OCI-LY3 (cell line): ENCODE data around the gene DAPP1.

Experiments used
- H2AFZ ChIP-seq: fragments of 200-600, 300-600 bp; shearing (Covaris generic); 2 replicates; pipeline ENCODE4 v1.6.0; 2014; ENCODE audit warnings: antibody characterized with exemption, low read depth, low read length
- H3K27ac ChIP-seq: fragments of 200-600, 300-600 bp; sonication (generic); 2 replicates; pipeline ENCODE4 v1.5.1; 2014; ENCODE audit warnings: mild to moderate bottlenecking, low read length, moderate library complexity, mixed read lengths
- H3K27me3 ChIP-seq: fragments of 200-600, 300-600 bp; sonication (generic); 2 replicates; pipeline ENCODE4 v1.6.1; 2014; ENCODE audit warnings: low read depth, low read length, mixed read lengths
- H3K36me3 ChIP-seq: fragments of 200-600, 300-600 bp; sonication (generic); replicated peaks from 2 replicates; pipeline ENCODE3; 2014; ENCODE audit warnings: low read depth, low read length, mixed read lengths
- H3K4me1 ChIP-seq: fragments of 300-600, 200-600 bp; sonication (generic); 2 replicates; pipeline ENCODE4 v1.6.1; 2014; ENCODE audit warnings: low read length, mixed read lengths
- H3K4me2 ChIP-seq: fragments of 200-600, 300-600 bp; sonication (generic); 2 replicates; pipeline ENCODE4 v1.6.1; 2014; ENCODE audit warnings: low read length, mixed read lengths
- H3K4me3 ChIP-seq: fragments of 300-600, 200-600 bp; sonication (generic); 2 replicates; pipeline ENCODE4 v1.5.1; 2014; ENCODE audit warnings: antibody characterized with exemption, mild to moderate bottlenecking, low read length, moderate library complexity
- H3K79me2 ChIP-seq: fragments of 300-600, 200-600 bp; shearing (Covaris generic); 2 replicates; pipeline ENCODE4 v1.6.1; 2014; ENCODE audit warnings: mild to moderate bottlenecking, low read length, mixed read lengths
- H3K9ac ChIP-seq: fragments of 300-600, 200-600 bp; shearing (Covaris generic); 2 replicates; pipeline ENCODE4 v1.6.0; 2014; ENCODE audit warnings: mild to moderate bottlenecking, low read length, moderate library complexity
- H3K9me3 ChIP-seq: fragments of 200-600, 300-600 bp; shearing (Covaris generic); 2 replicates; pipeline ENCODE4 v1.6.1; 2014; ENCODE audit warnings: low read length, mixed read lengths; ENCODE audit not compliant: insufficient read depth
- H4K20me1 ChIP-seq: fragments of 200-600, 300-600 bp; sonication (generic); 2 replicates; pipeline ENCODE4 v1.6.1; 2016; ENCODE audit warnings: low read length, mixed read lengths; ENCODE audit not compliant: insufficient read depth
- EZH2phosphoT487 ChIP-seq: fragments of 200-600 bp; shearing (Covaris generic); IDR thresholded peaks from 2 replicates; pipeline ENCODE4 v1.6.1; 2018; ENCODE audit warnings: antibody characterized with exemption, mixed run types, low read depth
- TF ChIP-seq, protein P1 (sequence below): fragments of 200-600, 300-600 bp; sonication (generic); IDR thresholded peaks from 2 replicates; pipeline ENCODE4 v1.5.1; 2014; ENCODE audit warnings: antibody characterized with exemption, low read length, low read depth

Gene DAPP1

DNA sequence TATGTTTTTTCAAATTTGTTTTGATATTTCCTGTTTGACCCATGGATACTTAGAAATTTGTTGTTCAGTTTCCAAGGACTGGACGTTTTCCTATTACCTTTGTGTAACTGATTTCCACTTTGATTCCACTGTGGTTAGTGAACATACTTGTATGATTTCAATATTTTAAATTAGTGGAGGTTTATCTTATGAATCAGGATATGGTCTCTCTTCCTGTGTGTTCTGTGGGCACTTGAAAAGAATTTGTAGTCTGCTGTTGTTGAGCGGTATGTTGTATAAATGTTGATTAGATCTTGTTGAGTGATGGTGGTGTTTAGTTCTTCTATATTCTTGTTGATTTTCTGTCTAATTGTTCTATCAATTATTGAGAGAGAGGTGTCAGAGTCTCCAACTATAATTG is 98.8 kb downstream of the DAPP1 start:
- H3K36me3 ChIP-seq: peaks cover 29% of the 10 kb centered on the region
- no peak overlapping the region for H3K4me2 ChIP-seq
- no peak overlapping the region for H2AFZ ChIP-seq
- no peaks in the 10 kb centered on the region for H3K4me1 ChIP-seq
- H3K9me3 ChIP-seq: no peaks in the 10 kb centered on the region
- no peaks in the 10 kb centered on the region for H3K27me3 ChIP-seq
- H3K79me2 ChIP-seq: no peaks in the 10 kb centered on the region
- no peak overlapping the region for H3K27ac ChIP-seq
- no peak for TF ChIP-seq EZH2phosphoT487
- TF ChIP-seq, protein P1, sequence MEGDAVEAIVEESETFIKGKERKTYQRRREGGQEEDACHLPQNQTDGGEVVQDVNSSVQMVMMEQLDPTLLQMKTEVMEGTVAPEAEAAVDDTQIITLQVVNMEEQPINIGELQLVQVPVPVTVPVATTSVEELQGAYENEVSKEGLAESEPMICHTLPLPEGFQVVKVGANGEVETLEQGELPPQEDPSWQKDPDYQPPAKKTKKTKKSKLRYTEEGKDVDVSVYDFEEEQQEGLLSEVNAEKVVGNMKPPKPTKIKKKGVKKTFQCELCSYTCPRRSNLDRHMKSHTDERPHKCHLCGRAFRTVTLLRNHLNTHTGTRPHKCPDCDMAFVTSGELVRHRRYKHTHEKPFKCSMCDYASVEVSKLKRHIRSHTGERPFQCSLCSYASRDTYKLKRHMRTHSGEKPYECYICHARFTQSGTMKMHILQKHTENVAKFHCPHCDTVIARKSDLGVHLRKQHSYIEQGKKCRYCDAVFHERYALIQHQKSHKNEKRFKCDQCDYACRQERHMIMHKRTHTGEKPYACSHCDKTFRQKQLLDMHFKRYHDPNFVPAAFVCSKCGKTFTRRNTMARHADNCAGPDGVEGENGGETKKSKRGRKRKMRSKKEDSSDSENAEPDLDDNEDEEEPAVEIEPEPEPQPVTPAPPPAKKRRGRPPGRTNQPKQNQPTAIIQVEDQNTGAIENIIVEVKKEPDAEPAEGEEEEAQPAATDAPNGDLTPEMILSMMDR: no peak
- no peak overlapping the region for H3K9ac ChIP-seq
- H4K20me1 ChIP-seq: no peaks in the 10 kb centered on the region
- H3K4me3 ChIP-seq: no peak overlapping the region

DNA sequence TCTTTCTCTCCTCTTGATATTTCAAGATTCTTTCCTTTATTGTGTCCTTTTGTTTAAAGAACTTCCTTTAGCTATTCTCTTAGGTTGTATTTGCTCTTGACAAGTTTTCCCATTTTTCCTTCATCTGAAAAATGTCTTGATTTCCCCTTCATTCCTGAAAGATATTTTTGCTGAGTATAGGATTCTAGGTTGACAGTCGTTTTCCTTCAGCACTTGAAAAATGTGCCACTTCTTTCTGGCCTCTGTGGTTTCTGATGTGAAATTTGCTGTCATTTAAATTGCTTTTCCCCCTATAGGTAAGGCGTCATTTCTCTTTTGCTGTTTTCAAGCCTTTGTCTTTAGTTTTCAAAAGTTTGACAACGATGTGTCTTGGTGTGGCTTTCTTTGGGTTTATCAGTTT is 100.9 kb downstream of the DAPP1 start:
- H3K79me2 ChIP-seq: no peaks in the 10 kb centered on the region
- no peaks in the 10 kb centered on the region for H3K9me3 ChIP-seq
- no peak overlapping the region for H3K27ac ChIP-seq
- no peaks in the 10 kb centered on the region for H4K20me1 ChIP-seq
- H2AFZ ChIP-seq: no peak overlapping the region
- no peak overlapping the region for H3K4me2 ChIP-seq
- no peaks in the 10 kb centered on the region for H3K27me3 ChIP-seq
- H3K4me3 ChIP-seq: no peak overlapping the region
- peaks cover 41% of the 10 kb centered on the region for H3K36me3 ChIP-seq
- TF ChIP-seq, protein P1: no peak
- no peak for TF ChIP-seq EZH2phosphoT487
- H3K4me1 ChIP-seq: no peaks in the 10 kb centered on the region
- H3K9ac ChIP-seq: no peak overlapping the region

DNA sequence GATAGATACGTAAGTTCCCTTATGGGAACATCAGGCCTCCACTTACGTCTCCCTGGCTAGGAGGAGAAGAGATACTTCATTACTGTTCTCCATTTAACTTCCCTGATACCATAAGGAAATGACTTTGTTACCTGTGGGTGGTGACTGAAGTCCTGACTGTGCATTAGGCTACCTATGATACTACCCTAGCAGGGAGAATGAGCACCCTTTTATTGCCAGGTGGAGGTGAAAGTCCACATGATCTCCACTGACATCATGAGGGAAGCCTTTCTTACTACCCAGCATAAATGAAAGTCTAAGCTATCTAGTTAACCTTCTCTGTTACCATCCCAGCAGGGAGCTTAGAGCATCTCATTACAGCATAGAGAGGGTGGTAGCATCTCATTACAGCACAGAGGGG is 102.0 kb downstream of the DAPP1 start:
- no peak overlapping the region for H3K4me3 ChIP-seq
- TF ChIP-seq EZH2phosphoT487: no peak
- TF ChIP-seq, protein P1: no peak
- H3K4me2 ChIP-seq: no peak overlapping the region
- H3K9ac ChIP-seq: no peak overlapping the region
- H3K36me3 ChIP-seq: peaks cover 42% of the 10 kb centered on the region
- H3K79me2 ChIP-seq: no peaks in the 10 kb centered on the region
- H3K9me3 ChIP-seq: no peaks in the 10 kb centered on the region
- H4K20me1 ChIP-seq: no peaks in the 10 kb centered on the region
- H3K27ac ChIP-seq: no peak overlapping the region
- H2AFZ ChIP-seq: no peak overlapping the region
- H3K27me3 ChIP-seq: no peaks in the 10 kb centered on the region
- H3K4me1 ChIP-seq: no peaks in the 10 kb centered on the region
